KMS-11 (cell line): Measurements from ENCODE around the gene RASGRP1.

Experiments used
- H2AFZ ChIP-seq: fragments of 200-600 bp; sonication (generic); 2 replicates; pipeline ENCODE4 v1.6.1; 2016; ENCODE audit warnings: antibody characterized with exemption, mixed run types, low read depth
- H3K27ac ChIP-seq: fragments of 200-600 bp; sonication (generic); 2 replicates; pipeline ENCODE4 v1.6.1; 2016; ENCODE audit warnings: mild to moderate bottlenecking, mixed run types
- H3K27me3 ChIP-seq: fragments of 200-600 bp; sonication (generic); 2 replicates; pipeline ENCODE4 v1.6.1; 2017; ENCODE audit warnings: mild to moderate bottlenecking, low read depth, mixed run types, moderate library complexity; ENCODE audit not compliant: insufficient read depth
- H3K36me3 ChIP-seq: fragments of 200-600 bp; sonication (generic); 2 replicates; pipeline ENCODE4 v1.6.1; 2017; ENCODE audit warnings: mild to moderate bottlenecking, mixed run types; ENCODE audit not compliant: insufficient read depth
- H3K4me1 ChIP-seq: fragments of 200-600 bp; sonication (generic); 2 replicates; pipeline ENCODE4 v1.6.1; 2016; ENCODE audit warnings: mild to moderate bottlenecking, low read depth, mixed run types; ENCODE audit not compliant: poor library complexity, severe bottlenecking
- H3K4me2 ChIP-seq: fragments of 200-600 bp; sonication (generic); 2 replicates; pipeline ENCODE4 v1.7.0; 2016; ENCODE audit warnings: mild to moderate bottlenecking, mixed run types
- H3K4me3 ChIP-seq: fragments of 200-600 bp; sonication (generic); IDR thresholded peaks from 2 replicates; pipeline ENCODE4 v1.6.1; 2017; ENCODE audit warnings: low read depth, low read length, mixed read lengths; ENCODE audit not compliant: insufficient read depth
- H3K79me2 ChIP-seq: fragments of 200-600 bp; sonication (generic); 2 replicates; pipeline ENCODE4 v1.6.1; 2016; ENCODE audit warnings: low read depth, mixed run types; ENCODE audit not compliant: insufficient read depth
- H3K9ac ChIP-seq: fragments of 200-600 bp; sonication (generic); 2 replicates; pipeline ENCODE4 v1.6.1; 2016; ENCODE audit warnings: mild to moderate bottlenecking, mixed run types
- H4K20me1 ChIP-seq: fragments of 200-600 bp; sonication (generic); 2 replicates; pipeline ENCODE4 v1.6.1; 2016; ENCODE audit warnings: mild to moderate bottlenecking, mixed run types; ENCODE audit not compliant: insufficient read depth
- CTCF ChIP-seq: fragments of 200-600 bp; sonication (generic); conservative IDR thresholded peaks from 2 replicates; pipeline ENCODE4 v1.6.1; 2017; ENCODE audit warnings: low read depth, mild to moderate bottlenecking, antibody characterized with exemption, low read length, moderate library complexity, mixed read lengths

The RASGRP1 gene

GRCh38 chr15:38506997-38507396 is 57.6 kb downstream of the RASGRP1 start:
- no peaks in the 10 kb centered on the region for H3K4me1 ChIP-seq
- H3K9ac ChIP-seq, result no peak overlapping the region
- H4K20me1 ChIP-seq, result no peaks in the 10 kb centered on the region
- H3K4me2 ChIP-seq, result no peak overlapping the region
- H3K4me3 ChIP-seq, result no peak overlapping the region
- no peak overlapping the region for H3K27ac ChIP-seq
- no peaks in the 10 kb centered on the region for H3K36me3 ChIP-seq
- H3K27me3 ChIP-seq, result no peaks in the 10 kb centered on the region
- no peak overlapping the region for H2AFZ ChIP-seq
- no peaks in the 10 kb centered on the region for H3K79me2 ChIP-seq
- TF ChIP-seq CTCF, result no peak

GRCh38 chr15:38504680-38505467 is 59.7 kb downstream of the RASGRP1 start:
- Histone ChIP-seq H3K79me2 (no peaks in the 10 kb centered on the region), H4K20me1 (no peaks in the 10 kb centered on the region), H3K4me3 (no peak overlapping the region), H3K4me2 (no peak overlapping the region), H3K36me3 (no peaks in the 10 kb centered on the region), H2AFZ (no peak overlapping the region), H3K4me1 (no peaks in the 10 kb centered on the region), H3K9ac (no peak overlapping the region), H3K27me3 (no peaks in the 10 kb centered on the region), H3K27ac (no peak overlapping the region)
- no peak for TF ChIP-seq CTCF

- Histone ChIP-seq H3K4me1 (no peaks in the 10 kb centered on the region), H3K27ac (no peak overlapping the region), H3K9ac (no peak overlapping the region), H3K36me3 (no peaks in the 10 kb centered on the region), H3K4me3 (no peak overlapping the region), H3K4me2 (no peak overlapping the region), H4K20me1 (no peaks in the 10 kb centered on the region), H2AFZ (no peak overlapping the region), H3K79me2 (no peaks in the 10 kb centered on the region), H3K27me3 (no peaks in the 10 kb centered on the region)
- TF ChIP-seq CTCF, result no peak
Measured at GRCh38 chr15:38503496-38503895, 61.1 kb downstream of the RASGRP1 start.

- Histone ChIP-seq H3K79me2 (no peaks in the 10 kb centered on the region), H4K20me1 (no peaks in the 10 kb centered on the region), H3K27ac (no peak overlapping the region), H3K27me3 (no peaks in the 10 kb centered on the region), H2AFZ (no peak overlapping the region), H3K4me3 (no peak overlapping the region), H3K4me2 (no peak overlapping the region), H3K4me1 (no peaks in the 10 kb centered on the region), H3K36me3 (no peaks in the 10 kb centered on the region), H3K9ac (no peak overlapping the region)
- no peak for TF ChIP-seq CTCF
Measured at GRCh38 chr15:38499651-38500050, 65.0 kb downstream of the RASGRP1 start.
